Peyer's patch (tissue), 4 donors: ENCODE measurements around the gene SAMM50. TPM values are rescaled to one million over a fixed set of nuclear protein-coding genes. Genes with fewer than 3 reads are reported as not detected.

Source experiments
- DNase-seq, 3 donors: peaks; one replicate each; pipeline ENCODE4 v3.0.0-alpha.2; 2017 to 2019
- H3K27ac ChIP-seq, 4 donors: fragments of 200-600 bp; sonication (generic); one replicate each; pipeline ENCODE4 v1.5.1; 2016 to 2019
- H3K27me3 ChIP-seq, 2 donors: fragments of 200-600 bp; sonication (generic); one replicate each; pipeline ENCODE4 v1.5.1; 2019
- H3K36me3 ChIP-seq, 3 donors: fragments of 200-600 bp; sonication (generic); one replicate each; pipeline ENCODE4 v1.5.1; 2016 to 2019
- H3K4me1 ChIP-seq, 4 donors: fragments of 200-600 bp; sonication (generic); one replicate each; pipeline ENCODE4 v1.5.1; 2016 to 2019
- H3K4me3 ChIP-seq, 4 donors: fragments of 200-600 bp; sonication (generic); 1 replicate in 3 of 4; 2 replicates in 1 of 4; pipeline ENCODE4 v1.5.1; 2016 to 2019; ENCODE audit warnings: mild to moderate bottlenecking in 1 of 4
- H3K9me3 ChIP-seq, 4 donors: fragments of 200-600 bp; sonication (generic); one replicate each; pipeline ENCODE4 v1.5.1; 2016 to 2019; ENCODE audit warnings: mild to moderate bottlenecking in 1 of 4
- CTCF ChIP-seq, 6 experiments: fragments of 450-650 bp in 4 of 6; fragments of 200-600 bp in 2 of 6; sonication (generic) in 1 of 6; IDR thresholded peaks; one replicate each; pipeline ENCODE4 v1.5.1; 2017 to 2019; ENCODE audit warnings: antibody characterized with exemption in 6 of 6, mild to moderate bottlenecking in 3 of 6, moderate library complexity in 1 of 6
- POLR2A ChIP-seq, 2 donors: fragments of 450-650 bp; IDR thresholded peaks; one replicate each; pipeline ENCODE4 v1.5.1; 2017; ENCODE audit warnings: antibody characterized with exemption in 2 of 2, mild to moderate bottlenecking in 2 of 2, moderate library complexity in 2 of 2
- total RNA-seq, 4 donors: library from RNA; depleted of rRNA; stranded (reverse); fragments of >200 nt; gene quantifications; one replicate each; pipeline ENCODE4 v1.1.0, GENCODE V29; 2016

SAMM50 gene
- total RNA-seq, 4 donors from 2014 or later: 26.4 to 39.8 (median 34.1) TPM

GRCh38 chr22:44002997-44003396 lies 47.8 kb downstream of the SAMM50 start:
- no peak for DNase-seq
- Histone ChIP-seq H3K4me1 (no peaks in the 10 kb centered on the region), H3K27ac (no peak overlapping the region), H3K9me3 (peaks cover 0 to 6% (median 0%) of the 10 kb centered on the region in 4 donors), H3K4me3 (no peak overlapping the region), H3K36me3 (peaks cover 0 to 12% (median 0%) of the 10 kb centered on the region in 3 donors), H3K27me3 (no peaks in the 10 kb centered on the region)
- TF ChIP-seq CTCF (IDR thresholded peaks at IDR 0.05): no peak
- TF ChIP-seq POLR2A (IDR thresholded peaks at IDR 0.05): no peak

DNA sequence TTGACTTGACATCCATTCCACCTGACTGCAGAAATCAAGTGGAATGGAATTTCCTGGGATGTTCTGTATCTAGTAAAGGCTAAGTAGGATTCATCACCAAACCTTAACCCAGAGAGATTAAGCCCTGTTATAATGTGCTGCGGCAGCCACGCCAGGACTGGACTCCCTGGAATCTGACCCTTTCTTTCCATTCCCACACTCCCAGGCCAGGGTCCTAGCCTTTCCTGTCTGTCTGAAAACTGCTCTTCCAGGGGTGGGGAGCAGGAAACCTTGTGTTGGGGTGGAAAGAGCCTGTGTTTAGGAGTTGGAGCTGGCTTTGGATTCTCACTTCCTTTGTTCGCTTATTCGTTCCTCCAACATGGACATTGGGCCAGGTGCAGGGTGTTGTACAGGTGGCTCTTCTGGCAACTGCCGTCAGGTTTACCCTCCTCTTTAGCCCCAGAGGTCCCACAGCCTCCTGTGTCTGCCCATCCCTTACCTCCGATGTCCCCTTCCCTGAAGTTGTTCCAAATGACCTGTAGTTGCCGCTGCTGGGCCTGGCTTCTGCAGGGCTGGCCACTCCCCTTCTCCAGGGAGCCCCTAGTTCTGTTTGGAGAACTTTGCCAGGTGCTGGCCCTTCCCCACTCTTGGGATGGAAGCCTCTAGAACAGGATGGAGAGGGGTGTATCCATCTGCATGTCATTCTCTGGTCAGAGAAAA lies 48.3 kb downstream of the SAMM50 start:
- no peak overlapping the region for H3K27ac ChIP-seq
- H3K27me3 ChIP-seq: no peaks in the 10 kb centered on the region
- peaks cover 0 to 6% (median 0%) of the 10 kb centered on the region in 4 donors for H3K9me3 ChIP-seq
- TF ChIP-seq POLR2A (IDR thresholded peaks at IDR 0.05): no peak
- TF ChIP-seq CTCF (IDR thresholded peaks at IDR 0.05): no peak
- H3K4me1 ChIP-seq: no peaks in the 10 kb centered on the region
- H3K4me3 ChIP-seq: no peak overlapping the region
- no peak for DNase-seq
- peaks cover 0 to 6% (median 0%) of the 10 kb centered on the region in 3 donors for H3K36me3 ChIP-seq

- H3K4me3 ChIP-seq: no peak overlapping the region
- no peaks in the 10 kb centered on the region for H3K27me3 ChIP-seq
- peaks cover 0 to under 1% (median 0%) of the 10 kb centered on the region in 3 donors for H3K36me3 ChIP-seq
- TF ChIP-seq POLR2A (IDR thresholded peaks at IDR 0.05): no peak
- no peak for TF ChIP-seq CTCF (IDR thresholded peaks at IDR 0.05)
- peaks cover 0 to 6% (median 0%) of the 10 kb centered on the region in 4 donors for H3K9me3 ChIP-seq
- DNase-seq: no peak
- H3K27ac ChIP-seq: no peak overlapping the region
- H3K4me1 ChIP-seq: no peaks in the 10 kb centered on the region
Observed at GRCh38 chr22:44004104-44004460, 48.8 kb downstream of the SAMM50 start.

GRCh38 chr22:44005524-44005923 lies 50.3 kb downstream of the SAMM50 start:
- no peaks in the 10 kb centered on the region for H3K36me3 ChIP-seq
- no peak for TF ChIP-seq CTCF (IDR thresholded peaks at IDR 0.05)
- TF ChIP-seq POLR2A (IDR thresholded peaks at IDR 0.05): no peak
- H3K27ac ChIP-seq: no peak overlapping the region
- no peaks in the 10 kb centered on the region for H3K4me1 ChIP-seq
- no peaks in the 10 kb centered on the region for H3K27me3 ChIP-seq
- peaks cover 0 to 6% (median 0%) of the 10 kb centered on the region in 4 donors for H3K9me3 ChIP-seq
- no peak overlapping the region for H3K4me3 ChIP-seq
- DNase-seq: no peak

DNA sequence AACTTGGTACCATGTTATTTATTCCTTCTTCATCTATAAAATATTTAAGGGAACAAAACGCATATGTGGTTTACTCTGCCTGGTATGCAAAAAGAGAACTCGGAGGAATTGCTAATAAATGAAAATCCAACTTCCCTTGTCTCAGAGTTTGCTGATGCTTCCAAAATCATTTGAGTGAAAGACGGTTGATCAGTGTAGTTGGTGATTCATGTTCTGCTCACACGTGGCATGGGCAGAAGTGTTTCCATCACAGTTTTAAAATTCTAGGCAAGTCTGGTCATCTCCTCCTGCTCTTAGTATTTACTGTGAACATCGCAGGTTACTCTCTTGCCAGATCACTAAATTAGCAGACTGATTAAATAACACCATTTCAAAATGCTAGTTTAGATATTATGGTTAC lies 56.9 kb downstream of the SAMM50 start:
- no peak overlapping the region for H3K27ac ChIP-seq
- H3K27me3 ChIP-seq: no peaks in the 10 kb centered on the region
- H3K9me3 ChIP-seq: no peaks in the 10 kb centered on the region
- H3K36me3 ChIP-seq: no peaks in the 10 kb centered on the region
- DNase-seq: no peak
- H3K4me1 ChIP-seq: no peaks in the 10 kb centered on the region
- TF ChIP-seq POLR2A (IDR thresholded peaks at IDR 0.05): no peak
- TF ChIP-seq CTCF (IDR thresholded peaks at IDR 0.05): no peak
- H3K4me3 ChIP-seq: no peak overlapping the region
